DLD1 (cell line): ENCODE results near the gene SF1.

Source experiments
- in situ Hi-C: cut with HindIII; loops from 2 replicates; pipeline ENCODE4 v1.10.0; 2017; ENCODE audit warnings: low sequenced_read_pairs

SF1 gene

DNA sequence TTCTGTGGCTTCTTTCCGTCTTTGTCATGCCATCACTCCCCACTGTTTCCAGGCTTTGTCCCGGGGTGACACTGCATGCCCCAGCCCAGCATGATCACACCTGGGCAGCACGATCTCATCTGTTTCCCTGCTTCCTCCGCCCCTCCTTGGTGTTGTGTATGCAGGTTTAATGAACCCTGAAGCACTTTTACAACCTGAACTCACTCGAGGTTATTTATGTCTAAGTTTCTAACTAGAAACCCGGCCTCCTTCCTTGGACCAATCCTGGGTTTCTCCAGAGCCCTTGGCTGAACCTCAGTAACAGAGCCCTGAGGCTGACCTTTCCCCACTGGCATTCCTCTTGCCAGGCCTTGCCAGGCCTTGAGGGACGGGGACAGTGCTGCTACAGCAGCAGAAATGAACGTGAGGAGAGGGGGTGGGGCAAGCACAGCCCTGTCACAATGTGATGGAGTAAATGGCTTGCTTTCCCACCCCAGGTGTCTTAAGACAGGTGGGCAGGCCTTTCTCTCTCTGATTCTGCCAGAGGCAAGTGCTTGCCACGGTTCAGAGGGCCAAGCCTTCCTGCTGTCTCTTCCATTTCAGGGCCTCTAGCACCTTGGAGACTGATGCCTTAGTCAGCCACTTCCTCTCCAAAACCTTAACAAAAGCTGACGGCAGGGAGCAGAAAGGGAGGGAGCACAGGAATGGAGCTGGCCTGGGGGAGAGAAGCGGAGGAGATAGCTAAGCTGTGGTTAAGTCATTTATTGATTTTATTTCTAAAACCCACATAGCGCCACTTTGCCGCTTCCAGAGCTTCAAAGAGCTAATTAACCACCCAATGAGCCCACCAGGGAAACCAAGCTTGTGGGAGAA is 15.4 kb downstream of the SF1 start:
- in situ Hi-C loops: loop anchor here (10.0 kb wide), 1 partner anchor 48 kb away; no protein-coding TSS in a partner anchor

GRCh38 chr11:64762277-64762673 is 16.1 kb downstream of the SF1 start:
- in situ Hi-C loops: loop anchor here (10.0 kb wide), 1 partner anchor 47 kb away; no protein-coding TSS in a partner anchor

GRCh38 chr11:64760759-64761420 is 17.5 kb downstream of the SF1 start:
- in situ Hi-C loops: loop anchor here (10.0 kb wide), 1 partner anchor 46 kb away; no protein-coding TSS in a partner anchor

GRCh38 chr11:64759722-64760719 is 18.3 kb downstream of the SF1 start, which contains the start of gene PYGM:
PYGM (minus strand) TSS chr11:64759974; CDS start chr11:64759898, 76 bp downstream.
- in situ Hi-C loops: loop anchor here (10.0 kb wide), 1 partner anchor 45 kb away; no protein-coding TSS in a partner anchor

- in situ Hi-C loops: no loop called here
Measured at GRCh38 chr11:64759131-64759721, 19.1 kb downstream of the SF1 start.

- in situ Hi-C loops: no loop called here
Measured at GRCh38 chr11:64758330-64759079, 19.8 kb downstream of the SF1 start.

GRCh38 chr11:64757549-64758329 is 20.6 kb downstream of the SF1 start:
- in situ Hi-C loops: no loop called here

DNA sequence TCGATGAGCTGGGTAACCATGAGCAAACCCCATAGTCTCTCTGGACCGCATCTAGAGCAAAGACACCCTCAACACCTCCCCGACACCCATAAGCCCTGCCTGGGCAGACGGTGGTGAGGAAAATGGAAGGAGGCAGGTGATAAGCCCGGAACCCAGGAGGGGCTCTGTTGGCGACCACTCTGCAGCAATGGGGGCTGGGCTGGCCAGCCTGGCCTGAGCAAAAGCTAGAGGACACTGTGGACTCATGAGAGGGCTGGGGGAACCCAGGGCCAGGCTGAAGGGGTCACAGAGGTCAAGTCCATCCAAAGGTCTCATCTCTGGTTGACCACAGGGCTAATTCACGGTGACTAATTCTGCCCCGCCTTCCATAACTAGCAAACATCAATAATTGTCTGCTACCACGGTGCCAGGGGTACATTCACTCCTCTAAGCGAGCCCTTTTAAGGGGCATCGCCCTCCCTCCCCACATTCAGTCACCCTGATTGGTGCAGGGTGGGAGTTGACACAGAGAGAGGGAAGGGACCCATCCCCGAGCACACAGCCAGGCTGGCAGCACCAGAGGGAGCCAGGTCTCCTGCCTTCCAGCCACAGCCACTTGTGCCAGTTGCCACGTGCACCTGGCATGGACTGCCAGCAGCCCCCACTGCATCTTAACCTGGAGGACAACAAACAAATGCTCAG is 22.5 kb downstream of the SF1 start:
- in situ Hi-C loops: no loop called here

GRCh38 chr11:64754919-64755662 is 23.3 kb downstream of the SF1 start:
- in situ Hi-C loops: no loop called here

- in situ Hi-C loops: no loop called here
Measured at GRCh38 chr11:64754124-64754918, 24.0 kb downstream of the SF1 start.

DNA sequence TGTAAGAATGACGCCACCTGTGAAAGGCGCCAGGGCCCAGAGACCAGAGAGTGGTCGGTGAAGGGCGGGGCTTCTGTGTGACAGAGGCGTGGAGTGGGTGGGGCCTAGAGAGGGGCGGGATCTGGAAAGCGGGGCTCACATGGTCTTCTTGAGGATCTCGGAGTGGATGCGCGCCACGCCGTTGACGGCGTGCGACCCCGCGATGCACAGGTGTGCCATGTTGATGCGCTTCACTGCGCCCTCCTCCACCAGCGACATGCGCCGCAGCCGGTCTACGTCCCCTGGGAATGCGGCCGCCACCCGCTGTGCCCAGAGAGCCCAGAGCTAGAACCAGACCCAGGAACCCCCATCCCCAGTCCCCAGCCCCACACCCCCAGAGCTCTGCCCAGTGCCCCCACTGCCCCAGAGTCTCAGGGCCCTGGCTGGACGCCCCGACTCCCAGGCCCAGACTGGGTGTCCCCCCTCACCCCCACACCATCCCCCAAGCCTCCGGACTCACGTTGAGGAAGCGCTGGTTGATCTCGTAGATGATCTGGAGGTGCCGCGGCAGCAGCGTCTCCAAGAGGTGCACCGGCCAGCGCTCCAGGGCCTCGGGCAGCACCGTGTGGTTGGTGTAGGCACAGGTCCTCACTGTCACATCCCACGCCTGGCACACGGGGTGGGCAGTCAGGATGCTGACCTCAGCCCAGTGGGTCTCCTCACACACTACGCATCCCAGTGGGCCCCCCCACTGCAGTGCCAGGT is 24.8 kb downstream of the SF1 start:
- in situ Hi-C loops: no loop called here

- in situ Hi-C loops: no loop called here
Measured at GRCh38 chr11:64753019-64753379, 25.3 kb downstream of the SF1 start.

- in situ Hi-C loops: no loop called here
Measured at GRCh38 chr11:64752175-64752970, 26.0 kb downstream of the SF1 start.

DNA sequence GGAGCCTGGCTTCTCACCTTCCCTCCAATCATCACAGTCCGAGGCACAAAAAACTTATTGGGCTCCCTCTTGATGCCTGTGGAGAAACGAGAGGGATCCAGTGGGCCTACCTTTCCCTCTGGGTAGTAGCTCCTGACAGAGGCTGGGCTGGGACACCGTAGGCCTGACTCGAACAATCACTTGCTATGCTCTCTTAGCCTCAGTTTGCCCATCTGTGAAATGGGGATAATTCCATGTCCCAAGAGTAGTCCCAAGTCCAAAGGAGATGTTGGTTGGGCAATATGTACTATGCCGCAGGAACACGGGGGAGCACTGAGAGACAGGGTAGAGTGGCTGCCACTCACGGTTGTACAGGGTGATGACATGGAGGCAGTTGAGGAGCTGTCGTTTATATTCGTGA is 26.8 kb downstream of the SF1 start:
- in situ Hi-C loops: no loop called here

- in situ Hi-C loops: no loop called here
Measured at GRCh38 chr11:64751136-64751535, 27.2 kb downstream of the SF1 start.
